HUDEP-2 (cell line): ENCODE measurements around the gene GLRX.
"Not testable (repeated sequence)": the region's sequence is repeated elsewhere in the genome, so short reads cannot be mapped to it uniquely, and the experiment has no call there.

ENCODE experiments used
- DNase-seq, 76 experiments: peaks; one replicate each; lab custom pipeline; 2025; ENCODE audit not compliant: unreplicated experiment in 76 of 76; lab: John Stamatoyannopoulos, UW

The GLRX gene

DNA sequence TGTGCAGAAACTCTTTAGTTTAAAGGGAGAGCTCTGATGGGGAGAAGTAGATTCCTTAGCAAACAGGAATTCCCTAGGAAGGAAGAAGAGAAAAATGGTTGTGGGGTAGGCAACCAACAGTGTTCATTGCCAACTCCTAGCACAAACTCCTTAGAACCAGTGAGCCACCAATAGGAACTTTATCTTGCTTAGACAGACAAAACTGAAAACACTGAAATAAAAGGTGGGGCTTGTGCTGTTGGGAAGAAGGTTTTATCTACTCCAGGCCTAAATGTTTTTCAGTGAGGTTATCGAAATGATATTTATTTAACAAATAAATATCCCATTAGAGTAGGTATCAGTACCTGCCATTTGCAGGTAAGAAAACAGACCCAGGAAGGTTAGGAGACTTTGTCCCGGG is 7.7 kb upstream of the GLRX start:
- peak in 7 of 76 experiments; percentile 4 to 42 (median 21) for DNase-seq

DNA sequence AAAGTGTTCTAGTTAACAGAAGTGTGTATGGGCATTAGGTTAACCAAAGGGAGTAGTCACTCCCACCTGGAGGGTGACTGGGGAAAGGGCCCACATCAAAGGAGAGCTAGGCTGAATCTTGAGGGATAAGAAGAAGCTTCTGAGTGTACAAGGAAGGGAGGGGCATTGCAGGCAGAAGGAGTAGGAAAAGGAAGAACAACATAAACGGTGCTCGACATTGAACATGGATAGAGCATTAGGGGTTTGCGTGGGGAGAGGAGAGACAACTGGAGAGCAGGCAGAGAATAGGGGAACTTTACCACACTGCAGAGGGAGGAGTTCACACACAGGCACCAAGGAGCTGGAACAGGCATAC is 5.3 kb upstream of the GLRX start:
- peak in 7 of 76 experiments; percentile 11 to 63 (median 30) for DNase-seq

DNA sequence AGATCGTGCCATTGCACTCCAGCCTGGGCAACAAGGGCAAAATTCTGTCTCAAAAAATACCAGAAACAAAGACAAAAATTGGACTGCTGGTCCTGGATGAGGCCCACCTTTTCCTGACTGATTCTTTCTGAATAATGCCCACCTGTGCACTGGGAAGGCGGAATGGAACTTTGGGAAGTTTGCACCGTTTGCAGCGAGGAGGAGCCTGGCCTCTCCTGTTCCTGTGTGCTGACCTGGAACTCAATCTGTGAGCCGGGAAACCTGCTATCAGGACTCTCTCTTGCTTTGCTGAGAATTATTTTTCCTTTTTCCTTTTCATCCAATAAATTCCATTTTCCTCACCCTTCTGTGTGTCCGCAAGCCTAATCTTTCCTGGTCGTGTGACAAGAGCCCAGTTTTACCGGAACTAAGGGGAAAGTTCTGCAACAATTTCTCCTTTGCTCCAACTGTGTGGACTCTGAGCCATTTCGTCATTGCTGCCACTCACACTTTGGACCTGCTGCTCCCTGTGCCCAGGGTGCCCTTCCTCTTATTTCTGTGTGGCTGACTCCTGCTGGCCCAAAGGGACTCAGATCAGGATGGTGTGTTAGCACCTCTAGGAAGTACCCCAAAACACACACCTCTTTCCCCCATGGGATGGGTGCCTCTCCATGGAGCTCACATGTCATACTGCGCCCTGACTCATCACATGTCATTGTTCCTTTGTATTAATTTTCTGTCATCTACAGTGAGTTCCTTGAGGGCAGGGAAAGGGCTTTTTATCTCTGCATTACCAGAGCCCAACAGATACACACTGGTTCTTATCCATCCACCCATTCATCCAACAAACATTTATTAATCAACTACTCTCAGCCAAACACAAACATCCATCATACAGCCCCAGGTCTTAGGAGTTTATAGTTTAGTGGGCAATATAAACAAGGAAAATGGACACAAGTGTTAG is 4.7 kb upstream of the GLRX start:
- peak in 30 of 76 experiments; percentile 5 to 70 (median 28) for DNase-seq

DNA sequence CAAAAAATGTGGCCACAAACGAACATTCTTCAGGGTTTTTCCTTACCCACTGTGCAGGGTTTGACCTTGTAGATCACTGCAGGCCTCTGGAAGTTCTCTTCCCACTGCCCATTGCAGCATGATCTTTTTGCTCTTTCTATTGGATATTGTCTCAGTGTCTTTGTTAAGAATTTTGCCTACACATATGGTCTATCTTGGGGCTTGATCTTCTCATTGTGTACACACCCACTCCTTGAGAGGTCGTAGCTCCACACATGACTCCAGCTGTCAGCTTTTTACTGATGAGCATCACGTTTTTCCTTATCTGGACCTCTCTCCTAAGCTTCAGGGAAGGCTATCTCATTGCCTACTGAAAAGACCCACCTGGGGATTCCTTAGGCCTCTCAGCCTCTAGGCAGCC is 3.0 kb upstream of the GLRX start:
- DNase-seq, result peak in 56 of 76 experiments; percentile 3 to 76 (median 34)

DNA sequence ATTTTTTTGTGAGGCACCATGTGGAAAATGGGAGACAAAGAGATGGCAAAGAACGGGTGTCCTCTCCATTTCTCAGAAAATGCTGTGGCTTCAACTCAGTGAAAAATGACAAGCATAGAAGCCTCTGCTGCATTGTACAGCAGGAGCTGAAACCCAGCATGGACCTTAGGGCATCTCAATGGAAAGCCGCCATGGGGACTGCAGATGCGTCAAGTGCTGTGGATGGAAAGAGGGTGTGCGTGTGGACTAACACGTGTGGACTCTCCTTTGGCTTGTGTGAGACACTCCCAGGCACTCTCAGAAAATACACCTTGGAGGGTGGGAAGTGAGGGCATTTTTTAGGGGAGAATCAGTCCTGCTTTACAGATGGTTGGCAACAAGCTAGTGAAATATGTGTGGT is 2.2 kb upstream of the GLRX start:
- DNase-seq, result peak in 1 of 76 experiments; percentile 6

DNA sequence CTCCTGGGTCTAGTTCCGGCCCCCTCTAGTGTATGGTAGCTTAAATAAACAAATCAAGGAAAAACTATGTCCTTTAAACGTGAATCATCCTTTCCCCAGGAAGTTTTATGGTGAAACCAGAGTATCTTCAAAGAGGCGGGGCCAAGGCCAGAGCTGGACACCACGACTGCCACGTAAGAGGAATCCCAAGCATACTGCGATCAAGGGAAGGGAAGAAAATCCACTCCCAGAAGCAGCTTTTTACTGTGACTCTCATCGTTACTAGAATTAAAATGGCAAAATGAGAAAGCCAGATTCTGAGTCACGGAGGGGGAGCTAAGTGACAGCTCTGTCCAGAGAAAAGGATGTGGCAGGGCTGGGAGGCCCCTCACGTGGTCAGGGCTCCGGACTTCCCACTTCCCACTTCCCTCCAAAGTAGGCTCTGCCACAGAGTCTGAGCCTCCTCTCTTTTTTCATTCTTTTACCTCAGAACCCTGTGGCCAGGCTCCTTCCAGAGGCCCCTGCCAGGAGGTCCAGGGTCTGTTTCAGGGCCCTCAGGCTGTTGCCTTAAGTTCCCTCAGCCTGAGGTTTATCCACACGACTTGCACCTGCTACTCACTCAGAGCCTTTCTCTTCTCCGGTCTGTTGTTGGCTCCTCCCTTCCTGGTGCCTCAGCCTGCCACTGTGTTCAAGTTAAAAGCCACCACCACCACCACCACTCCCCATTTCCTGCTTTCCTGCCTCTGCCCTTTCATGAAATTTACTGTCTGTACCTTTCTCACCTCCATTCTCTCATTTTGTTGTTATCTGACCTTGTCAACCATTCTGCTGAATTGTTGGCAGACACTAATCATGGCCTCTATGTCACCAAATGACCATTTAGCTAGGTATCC is 1.4 kb upstream of the GLRX start:
- DNase-seq, result peak in 43 of 76 experiments; percentile 5 to 53 (median 30)

DNA sequence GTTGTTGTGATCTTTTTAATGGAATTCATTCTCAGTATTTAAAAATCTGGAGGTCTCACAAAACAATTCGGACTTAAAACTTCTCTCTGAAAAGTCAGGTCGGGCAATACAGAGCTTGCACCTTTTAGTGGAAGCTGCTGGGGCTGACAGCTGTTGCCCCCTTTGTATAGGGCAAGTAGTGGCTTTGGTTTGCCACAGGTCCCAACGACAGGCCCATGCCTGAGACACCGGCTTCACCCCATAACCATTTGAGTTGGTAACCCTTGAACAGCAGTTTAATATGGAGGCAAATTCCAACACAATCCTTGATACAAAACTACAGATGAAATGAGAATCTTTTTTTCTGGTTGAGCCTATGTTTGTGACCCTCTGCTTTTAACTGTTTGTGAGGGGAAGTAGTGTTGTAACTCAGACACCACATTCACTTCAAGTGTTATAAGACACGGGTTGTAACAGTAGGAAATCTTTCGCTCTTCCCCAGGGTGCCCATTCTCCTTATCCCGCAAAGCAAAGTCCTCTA is 752 bp upstream of the GLRX start:
- peak in 1 of 76 experiments; percentile 14 for DNase-seq

DNA sequence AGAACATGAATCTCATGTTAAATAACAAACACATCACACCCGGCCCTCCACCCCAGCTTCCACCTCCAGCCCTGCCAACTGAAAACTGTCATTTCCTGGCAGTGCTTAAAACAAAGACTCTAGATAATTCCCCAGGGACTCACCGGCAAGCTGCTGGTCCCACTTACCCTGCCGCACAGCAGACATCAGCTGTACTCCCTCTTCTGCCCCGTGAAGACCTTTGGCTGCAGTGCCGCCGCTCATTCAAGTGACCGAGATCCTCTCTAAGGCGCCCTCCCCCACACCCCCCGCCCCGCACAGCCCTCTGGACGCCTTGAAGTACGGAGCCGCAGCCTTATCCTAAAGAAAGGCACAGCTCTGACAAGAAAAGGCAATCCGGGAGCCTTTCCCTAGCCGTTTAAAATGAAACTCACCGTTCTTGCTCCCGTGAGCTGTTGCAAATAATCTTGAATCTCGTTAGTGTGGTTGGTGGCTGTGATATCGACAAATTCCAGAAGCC is 434 bp downstream of the GLRX start:
- peak in 44 of 76 experiments; percentile 4 to 56 (median 28) for DNase-seq

DNA sequence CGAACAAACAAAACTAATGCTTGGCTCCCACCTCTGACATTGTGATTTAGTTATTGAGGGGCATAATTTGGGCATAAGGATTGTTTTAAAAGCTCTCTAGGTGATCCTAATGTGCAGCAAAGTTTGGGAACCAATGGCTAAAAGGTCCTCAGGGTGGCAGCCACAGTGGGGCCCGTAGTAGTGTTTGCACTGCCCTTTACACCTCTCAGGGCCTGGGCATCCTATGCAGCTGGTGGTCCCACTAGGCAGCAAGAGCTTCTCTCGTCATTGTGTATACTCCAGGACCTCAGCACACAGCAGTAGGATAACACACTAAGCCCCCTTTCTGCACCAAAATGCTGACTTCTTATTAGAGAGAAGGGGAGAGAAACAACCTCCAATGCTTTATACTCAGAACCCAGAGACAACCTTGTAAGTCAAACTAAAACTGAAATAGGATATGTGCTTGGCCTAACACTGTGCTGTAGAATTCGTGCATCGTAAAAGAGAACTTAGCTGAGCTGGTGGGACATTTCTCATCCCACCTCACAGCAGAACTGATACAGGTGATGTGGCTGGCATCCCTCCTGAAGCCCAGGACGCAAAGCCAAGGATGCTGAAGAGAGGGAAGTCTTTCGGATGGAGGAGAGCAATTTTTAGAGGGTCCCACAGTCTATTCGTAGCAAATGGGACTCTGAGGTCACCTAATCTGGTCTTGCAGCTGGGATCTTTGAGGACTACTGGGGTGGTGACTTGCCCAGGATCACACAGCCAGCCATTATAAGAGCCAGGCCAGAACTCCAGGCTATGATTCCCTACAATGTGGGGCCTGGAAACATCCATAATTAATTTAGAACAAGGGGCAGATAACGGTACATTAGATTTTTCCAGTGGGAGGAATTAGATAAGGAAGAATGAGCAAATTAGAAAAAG is 1.2 kb downstream of the GLRX start:
- DNase-seq, result no peak

DNA sequence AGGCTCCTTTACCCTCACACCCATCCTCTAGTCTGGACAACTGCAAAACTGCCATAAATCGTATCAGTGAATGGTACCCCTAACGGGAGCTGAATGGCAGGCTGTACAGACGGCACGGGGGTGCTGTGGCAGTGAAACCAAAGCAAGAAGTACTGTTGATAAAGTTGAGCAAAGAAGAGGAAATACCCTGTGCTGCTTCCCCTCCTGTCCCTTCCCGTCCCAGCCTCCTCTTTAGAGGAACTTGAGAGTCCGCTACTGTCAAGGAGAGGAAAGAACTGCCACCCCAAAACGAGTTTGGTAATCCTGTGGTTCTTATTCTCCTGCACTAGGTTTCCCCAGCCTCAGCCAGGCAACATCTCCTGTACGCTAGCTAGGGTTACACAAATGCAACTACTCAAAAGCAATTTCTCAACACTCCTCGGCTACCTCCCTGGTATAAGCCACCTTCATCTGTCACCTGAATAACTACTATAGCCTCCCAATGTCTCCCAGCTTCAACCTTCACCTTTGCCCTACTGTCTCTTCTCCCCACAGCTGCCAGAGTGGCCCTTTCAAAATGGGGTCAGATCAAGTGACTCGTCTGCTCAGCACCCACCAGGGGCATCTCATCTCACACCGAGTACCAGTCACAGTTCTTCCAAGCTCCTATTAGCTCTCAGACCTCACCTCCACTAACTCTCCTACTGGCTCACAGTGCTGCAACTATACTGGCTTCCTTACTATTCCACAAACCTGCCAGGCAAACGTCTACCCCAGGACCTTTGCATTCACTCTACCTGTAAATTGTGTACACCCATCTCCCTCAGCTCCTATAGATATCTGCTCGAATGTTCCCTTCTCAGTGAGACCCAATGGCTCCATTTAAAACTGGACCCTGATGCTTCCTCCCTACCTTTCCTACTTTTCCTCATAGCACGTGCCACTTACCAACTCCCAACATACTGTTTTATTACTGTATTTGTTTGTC is 4.1 kb downstream of the GLRX start:
- DNase-seq, result no peak

DNA sequence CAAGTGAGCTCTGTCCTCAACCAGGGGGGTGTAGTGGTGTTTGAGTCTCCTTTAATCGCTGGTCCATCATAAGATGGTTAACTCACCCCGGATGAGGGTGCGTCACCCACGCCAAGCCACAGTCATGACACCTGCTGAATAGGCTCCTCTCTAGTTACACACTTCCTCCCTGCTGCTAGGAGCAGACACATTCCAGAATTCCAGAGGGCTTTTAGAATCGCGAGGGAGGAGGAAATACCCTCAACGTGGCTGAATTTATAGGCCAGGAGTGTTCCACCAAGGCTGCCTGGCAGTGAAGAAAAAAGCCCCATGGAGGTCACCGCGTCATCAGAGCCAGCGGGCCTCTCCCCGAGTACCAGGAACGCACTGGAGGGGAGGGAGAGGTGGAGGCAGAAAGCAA is 5.1 kb downstream of the GLRX start:
- DNase-seq, result no peak

DNA sequence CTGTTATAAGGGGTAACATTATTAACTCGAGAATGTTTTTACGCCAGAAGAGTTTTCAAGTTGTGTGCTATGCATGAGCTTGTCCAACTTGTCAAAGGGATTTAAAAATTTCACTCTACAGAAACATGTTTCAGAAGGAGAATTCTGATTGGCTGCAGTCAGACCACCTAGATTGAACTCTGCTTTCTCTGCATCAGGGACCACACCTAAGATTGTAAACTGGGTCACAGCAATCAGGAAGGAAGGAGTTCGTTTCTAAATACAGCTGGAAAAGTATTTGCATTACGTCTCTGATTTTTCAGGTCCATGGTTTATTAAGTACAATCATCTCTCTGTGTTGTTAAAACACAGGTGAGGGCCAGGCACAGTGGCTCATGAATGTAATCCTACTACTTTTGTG is 5.8 kb downstream of the GLRX start:
- no peak for DNase-seq

DNA sequence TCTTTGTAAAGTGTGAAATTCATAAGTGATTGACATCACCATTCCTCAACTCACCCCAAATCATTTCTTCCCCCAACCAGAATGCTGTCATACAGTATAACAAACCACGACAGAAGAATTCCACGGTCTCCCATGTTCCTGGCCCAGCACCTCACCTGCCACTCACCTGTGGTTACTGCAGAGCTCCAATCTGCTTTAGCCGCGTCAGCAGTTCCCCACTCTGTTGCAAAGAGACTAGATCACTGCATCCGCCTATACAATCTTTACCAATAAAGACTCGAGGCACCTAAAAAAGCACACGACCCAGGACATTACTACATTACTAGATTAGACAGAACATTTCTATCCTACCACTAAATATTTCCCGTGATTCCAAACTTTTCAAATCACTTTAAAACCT is 6.2 kb downstream of the GLRX start:
- DNase-seq, result no peak

DNA sequence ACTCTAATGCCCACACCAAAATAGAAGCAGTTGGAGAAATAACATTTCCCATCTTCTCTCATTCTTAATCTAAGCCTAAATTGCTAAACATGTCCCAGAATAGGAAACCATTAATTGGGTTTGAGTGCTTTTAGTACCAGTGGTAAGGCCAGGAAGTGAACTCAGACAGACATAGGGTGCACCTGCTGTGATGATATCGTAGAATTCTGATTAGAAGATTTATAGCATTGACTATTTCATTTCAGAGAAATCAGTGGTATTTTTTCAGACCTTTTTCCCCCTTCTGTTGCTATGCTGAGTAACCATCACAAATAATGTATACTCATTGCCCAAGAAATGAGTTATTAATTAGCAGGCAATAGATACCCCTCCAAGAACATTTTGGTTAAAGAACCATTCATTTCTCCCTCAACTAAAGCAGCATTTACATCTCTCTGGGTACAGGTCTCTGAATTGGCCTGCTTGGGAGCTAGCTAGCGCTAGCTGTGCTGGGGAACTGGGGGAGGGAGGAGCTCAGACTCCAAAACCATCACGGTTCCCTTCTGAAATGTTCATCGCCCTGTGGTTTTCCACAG is 7.3 kb downstream of the GLRX start:
- no peak for DNase-seq

DNA sequence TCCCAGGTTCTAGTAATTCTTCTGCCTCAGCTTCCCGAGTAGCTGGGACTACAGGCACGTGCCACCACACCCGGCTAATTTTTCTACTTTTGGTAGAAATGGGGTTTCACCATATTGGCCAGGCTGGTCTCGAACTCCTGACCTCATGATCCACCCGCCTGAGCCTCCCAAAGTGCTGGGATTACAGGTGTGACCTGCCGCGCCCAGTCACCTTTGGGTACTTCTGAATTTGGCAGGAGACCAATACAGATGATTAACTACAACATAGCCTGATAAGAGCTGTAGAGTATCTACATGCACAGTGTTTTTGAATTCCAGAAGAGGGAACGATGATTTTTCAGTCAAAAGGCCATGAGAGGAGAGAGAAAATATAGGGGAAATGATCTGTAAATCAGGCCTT is 9.5 kb downstream of the GLRX start:
- DNase-seq, result not testable (repeated sequence)

DNA sequence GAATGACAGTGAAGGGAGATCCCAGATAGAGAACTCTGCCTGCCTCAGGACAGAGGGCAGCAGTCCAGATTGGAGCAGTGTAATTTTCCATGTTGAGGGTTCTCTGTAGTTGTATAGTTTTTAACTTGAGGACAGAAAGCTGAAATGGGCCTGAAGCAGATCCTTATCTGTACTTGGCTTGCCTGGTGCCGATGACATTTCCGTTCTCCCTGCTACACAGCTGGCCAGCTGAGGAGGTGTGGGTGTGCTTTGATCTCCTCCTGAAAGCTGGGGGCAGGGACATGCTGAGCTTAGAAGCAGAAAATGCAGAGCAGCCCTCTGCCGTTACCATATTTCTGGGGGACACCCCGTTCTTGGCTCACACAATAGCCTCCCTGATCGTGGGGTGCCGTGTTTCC is 10.5 kb downstream of the GLRX start:
- peak in 17 of 76 experiments; percentile 6 to 48 (median 20) for DNase-seq

DNA sequence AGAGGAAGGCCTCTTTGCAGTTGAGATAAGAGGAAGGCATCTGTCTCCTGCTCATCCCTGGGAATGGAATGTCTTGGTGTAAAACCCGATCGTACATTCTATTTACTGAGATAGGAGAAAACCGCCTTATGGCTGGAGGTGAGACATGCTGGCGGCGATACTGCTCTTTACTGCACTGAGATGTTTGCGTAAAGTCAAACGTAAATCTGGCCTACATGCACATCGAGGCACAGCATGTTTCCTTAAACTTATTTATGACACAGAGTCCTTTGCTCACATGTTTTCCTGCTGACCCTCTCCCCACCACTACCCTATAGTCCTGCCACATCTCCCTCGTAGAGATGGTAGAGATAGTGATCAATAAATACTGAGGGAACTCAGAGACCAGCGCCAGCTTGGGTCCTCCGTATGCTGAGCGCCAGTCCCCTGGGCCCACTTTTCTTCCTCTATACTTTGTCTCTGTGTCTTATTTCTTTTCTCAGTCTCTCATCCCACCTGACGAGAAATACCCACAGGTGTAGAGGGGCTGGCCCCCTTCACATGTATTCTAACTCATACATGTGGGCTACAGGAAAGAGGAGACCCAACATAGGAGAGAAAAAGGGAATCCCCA is 11.0 kb downstream of the GLRX start:
- DNase-seq, result not testable (repeated sequence)

DNA sequence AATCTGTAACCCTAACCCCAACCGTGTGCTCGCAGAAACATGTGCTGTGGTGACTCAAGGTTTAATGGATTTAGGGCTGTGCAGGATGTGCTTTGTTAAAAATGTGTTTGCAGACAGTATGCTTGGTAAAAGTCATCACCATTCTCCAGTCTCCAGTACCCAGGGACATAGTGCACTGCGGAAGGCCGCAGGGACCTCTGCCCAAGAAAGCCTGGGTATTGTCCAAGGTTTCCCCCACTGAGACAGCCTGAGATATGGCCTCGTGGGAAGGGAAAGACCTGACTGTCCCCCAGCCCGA is 11.5 kb downstream of the GLRX start:
- DNase-seq, result not testable (repeated sequence)
